Natural killer cell (primary cell): ENCODE measurements around the gene NMS. TPM values are rescaled to one million over a fixed set of nuclear protein-coding genes. Genes with fewer than 3 reads are reported as not detected.

ENCODE experiments used
- ATAC-seq, 3 donors: fragments of 150-1000 bp in 2 of 3; fragments of 200-7000 bp in 1 of 3; cut with Tn5 transposase; 1 replicate in 1 of 3; 2 replicates in 2 of 3; pipeline ENCODE4 v1.10.0; 2021; ENCODE audit warnings: mild to moderate bottlenecking in 2 of 3, moderate library complexity in 2 of 3
- DNase-seq, 2 donors: peaks; one replicate each; pipeline versions ENCODE4 v3.0.0 to v3.0.0-alpha.2; 2013 to 2021; ENCODE audit warnings: mixed read lengths in 1 of 2
- H3K27ac ChIP-seq: one replicate; pipeline ENCODE4 v1.5.1; 2013; ENCODE audit warnings: mild to moderate bottlenecking, low read length
- H3K27me3 ChIP-seq: one replicate; pipeline ENCODE4 v1.6.1; 2013; ENCODE audit warnings: low read length; ENCODE audit not compliant: control insufficient read depth, insufficient read depth
- H3K36me3 ChIP-seq: one replicate; pipeline ENCODE4 v1.6.1; 2013; ENCODE audit warnings: low read length; ENCODE audit not compliant: control insufficient read depth, insufficient read depth
- H3K4me1 ChIP-seq: one replicate; pipeline ENCODE4 v1.6.1; 2013; ENCODE audit warnings: low read length; ENCODE audit not compliant: control insufficient read depth, insufficient read depth
- H3K4me3 ChIP-seq: one replicate; pipeline ENCODE4 v1.5.1; 2013; ENCODE audit warnings: low read length
- H3K9me3 ChIP-seq: one replicate; pipeline ENCODE4 v1.6.1; 2013; ENCODE audit warnings: low read length; ENCODE audit not compliant: control insufficient read depth, insufficient read depth
- H3K27ac Mint-ChIP-seq, 2 donors: one replicate each; pipeline ENCODE4 v1.8.0; 2022; ENCODE audit warnings: mild to moderate bottlenecking in 2 of 2, mixed read lengths in 2 of 2, moderate library complexity in 1 of 2
- H3K27me3 Mint-ChIP-seq, 2 donors: one replicate each; pipeline ENCODE4 v1.8.0; 2022; ENCODE audit warnings: low read depth in 2 of 2, mixed read lengths in 2 of 2
- H3K36me3 Mint-ChIP-seq: one replicate; pipeline ENCODE4 v1.8.0; 2022; ENCODE audit warnings: mixed read lengths
- H3K4me1 Mint-ChIP-seq, 2 donors: one replicate each; pipeline ENCODE4 v1.8.0; 2022; ENCODE audit warnings: mixed read lengths in 2 of 2
- H3K4me3 Mint-ChIP-seq: one replicate; pipeline ENCODE4 v1.8.0; 2022; ENCODE audit warnings: mild to moderate bottlenecking, moderate library complexity, mixed read lengths
- H3K9me3 Mint-ChIP-seq, 2 donors: one replicate each; pipeline ENCODE4 v1.8.0; 2022; ENCODE audit warnings: mixed read lengths in 2 of 2
- WGBS: methylation state at CpG from one replicate; pipeline ENCODE4 v1.1.7; 2013; ENCODE audit warnings: missing lambda C conversion rate; ENCODE audit not compliant: insufficient coverage; 5-methylcytosine and 5-hydroxymethylcytosine counted together
- intact Hi-C: fragments of 100-400 bp; cut with micrococcal nuclease; formaldehyde crosslinking; loops from one replicate; pipeline ENCODE4 v1.14.2; 2022
- total RNA-seq, 4 donors: library from RNA; stranded (reverse); fragments of 120-200 nt in 1 of 4; gene quantifications; one replicate each; pipeline versions ENCODE4 v1.2.3 to v1.2.4, GENCODE V29; 2013 to 2022
- TF ChIP-seq, protein P1 (sequence below): fragments of 200-600 bp; IDR thresholded peaks from one replicate; pipeline ENCODE4 v1.8.0; 2022; ENCODE audit warnings: antibody characterized with exemption

NMS gene
- total RNA-seq, 3 donors from 2014 or later (not counting 1 experiment from before 2014, with no cell fraction given): not detected

GRCh38 chr2:100426384-100426720, 43.9 kb upstream of the NMS start:
- Mint-ChIP-seq H3K4me1 (peaks cover 5% of the 10 kb centered on the region in 2 donors), H3K27me3 (peaks cover 32 to 59% of the 10 kb centered on the region in 2 donors), H3K27ac (no peak overlapping the region), H3K36me3 (no peaks in the 10 kb centered on the region), H3K4me3 (no peak overlapping the region), H3K9me3 (no peaks in the 10 kb centered on the region)
- no peaks in the 10 kb centered on the region for H3K9me3 ChIP-seq
- H3K36me3 ChIP-seq: no peaks in the 10 kb centered on the region
- intact Hi-C loops: no loop called here
- no peak for ATAC-seq
- H3K27me3 ChIP-seq: no peaks in the 10 kb centered on the region
- no peak overlapping the region for H3K4me3 ChIP-seq
- no peaks in the 10 kb centered on the region for H3K4me1 ChIP-seq
- TF ChIP-seq, protein P1, sequence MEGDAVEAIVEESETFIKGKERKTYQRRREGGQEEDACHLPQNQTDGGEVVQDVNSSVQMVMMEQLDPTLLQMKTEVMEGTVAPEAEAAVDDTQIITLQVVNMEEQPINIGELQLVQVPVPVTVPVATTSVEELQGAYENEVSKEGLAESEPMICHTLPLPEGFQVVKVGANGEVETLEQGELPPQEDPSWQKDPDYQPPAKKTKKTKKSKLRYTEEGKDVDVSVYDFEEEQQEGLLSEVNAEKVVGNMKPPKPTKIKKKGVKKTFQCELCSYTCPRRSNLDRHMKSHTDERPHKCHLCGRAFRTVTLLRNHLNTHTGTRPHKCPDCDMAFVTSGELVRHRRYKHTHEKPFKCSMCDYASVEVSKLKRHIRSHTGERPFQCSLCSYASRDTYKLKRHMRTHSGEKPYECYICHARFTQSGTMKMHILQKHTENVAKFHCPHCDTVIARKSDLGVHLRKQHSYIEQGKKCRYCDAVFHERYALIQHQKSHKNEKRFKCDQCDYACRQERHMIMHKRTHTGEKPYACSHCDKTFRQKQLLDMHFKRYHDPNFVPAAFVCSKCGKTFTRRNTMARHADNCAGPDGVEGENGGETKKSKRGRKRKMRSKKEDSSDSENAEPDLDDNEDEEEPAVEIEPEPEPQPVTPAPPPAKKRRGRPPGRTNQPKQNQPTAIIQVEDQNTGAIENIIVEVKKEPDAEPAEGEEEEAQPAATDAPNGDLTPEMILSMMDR: no peak
- no peak overlapping the region for H3K27ac ChIP-seq
- 87% methylated on average over 18 of the region's 18 CpGs for WGBS
- DNase-seq: no peak

DNA sequence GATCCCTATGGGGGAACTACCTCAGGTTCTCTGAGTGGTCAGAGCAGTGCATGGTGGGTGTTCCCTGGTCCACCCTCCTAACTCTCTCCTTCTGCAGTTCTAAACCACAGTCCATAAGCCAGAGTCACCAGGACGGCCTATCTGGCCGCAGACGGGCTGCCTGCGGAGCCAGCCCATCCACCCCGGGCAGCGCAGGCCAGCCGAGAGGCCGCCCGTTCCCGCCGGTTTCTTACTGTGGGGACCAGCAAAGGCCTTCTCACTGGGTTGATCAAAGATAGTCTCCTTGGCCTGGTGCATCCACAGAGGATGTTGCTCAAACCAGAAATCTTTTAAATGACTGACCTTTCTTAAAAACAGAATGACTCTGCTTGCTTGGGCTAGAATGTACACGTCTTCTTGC, 43.2 kb upstream of the NMS start:
- no peaks in the 10 kb centered on the region for H3K9me3 ChIP-seq
- TF ChIP-seq, protein P1: no peak
- H3K27ac ChIP-seq: no peak overlapping the region
- H3K36me3 ChIP-seq: no peaks in the 10 kb centered on the region
- WGBS: 89% methylated on average over 12 of the region's 12 CpGs
- H3K4me1 ChIP-seq: no peaks in the 10 kb centered on the region
- H3K4me3 ChIP-seq: no peak overlapping the region
- Mint-ChIP-seq H3K4me1 (peaks cover 5% of the 10 kb centered on the region in 2 donors), H3K36me3 (no peaks in the 10 kb centered on the region), H3K27me3 (peaks cover 32 to 59% of the 10 kb centered on the region in 2 donors), H3K27ac (no peak overlapping the region), H3K4me3 (no peak overlapping the region), H3K9me3 (no peaks in the 10 kb centered on the region)
- ATAC-seq (no peak), DNase-seq (no peak)
- no peaks in the 10 kb centered on the region for H3K27me3 ChIP-seq
- intact Hi-C loops: loop anchor here (1.0 kb wide), 1 partner anchor 558 kb away; no protein-coding TSS in a partner anchor

DNA sequence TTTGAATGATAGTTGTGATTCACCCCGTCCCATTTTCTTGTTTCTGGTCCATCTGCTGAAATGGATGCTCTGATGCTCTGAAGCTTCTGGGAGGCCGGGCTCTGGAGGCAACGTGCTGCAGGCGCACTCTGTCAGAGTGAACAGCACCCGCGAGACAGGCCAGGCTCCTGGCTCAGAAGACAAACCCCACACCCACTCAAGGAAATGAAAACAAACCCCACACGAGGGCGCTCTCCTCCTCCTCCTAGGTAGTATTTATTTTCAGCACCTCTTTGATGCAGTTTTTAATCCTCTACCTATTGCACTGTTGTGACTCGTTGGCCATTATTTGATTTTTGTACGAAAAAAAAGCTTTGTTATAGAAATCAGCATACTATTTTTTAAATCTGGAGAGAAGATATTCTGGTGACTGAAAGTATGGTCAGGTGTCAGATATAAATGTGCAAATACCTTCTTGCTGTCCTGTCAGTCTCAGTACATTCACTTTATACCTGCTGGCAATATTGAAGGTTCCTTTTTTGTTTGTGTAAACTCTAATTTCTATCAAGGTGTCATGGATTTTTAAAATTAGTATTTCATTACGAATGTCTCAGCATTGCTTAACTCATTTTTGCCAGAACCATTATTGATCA, 42.5 kb upstream of the NMS start:
- WGBS: 32% methylated on average over 9 of the region's 11 CpGs
- H3K4me3 ChIP-seq: no peak overlapping the region
- H3K27ac ChIP-seq: no peak overlapping the region
- Mint-ChIP-seq H3K4me1 (peaks cover 5% of the 10 kb centered on the region in 2 donors), H3K36me3 (no peaks in the 10 kb centered on the region), H3K27me3 (peaks cover 36 to 64% of the 10 kb centered on the region in 2 donors), H3K27ac (no peak overlapping the region), H3K4me3 (no peak overlapping the region), H3K9me3 (no peaks in the 10 kb centered on the region)
- peak; percentile 55 to 83 (median 64) for ATAC-seq
- no peaks in the 10 kb centered on the region for H3K9me3 ChIP-seq
- no peaks in the 10 kb centered on the region for H3K27me3 ChIP-seq
- intact Hi-C loops: loop anchor here (1.0 kb wide), 1 partner anchor 558 kb away; no protein-coding TSS in a partner anchor
- no peaks in the 10 kb centered on the region for H3K36me3 ChIP-seq
- no peaks in the 10 kb centered on the region for H3K4me1 ChIP-seq
- peak; percentile 45 to 77 for DNase-seq
- TF ChIP-seq, protein P1: peak; percentile 69

DNA sequence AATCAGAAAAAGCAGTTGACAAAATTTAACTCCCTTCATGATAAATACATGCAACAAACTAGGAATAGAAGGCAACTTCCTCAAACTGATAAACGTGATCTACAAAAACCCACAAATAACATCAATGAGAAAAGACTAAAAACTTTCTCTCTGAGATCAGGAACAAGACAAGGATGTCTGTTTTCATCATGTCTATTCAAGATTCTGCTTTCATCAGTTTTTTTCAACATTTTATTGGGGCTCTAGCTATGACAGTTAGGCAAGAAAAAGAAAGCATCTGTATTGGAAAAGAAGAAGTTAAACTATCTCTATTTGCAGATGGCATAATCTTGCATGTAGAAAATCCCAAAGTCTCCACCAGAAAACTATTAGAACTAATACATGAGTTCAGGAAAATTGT, 40.6 kb upstream of the NMS start:
- no peaks in the 10 kb centered on the region for H3K9me3 Mint-ChIP-seq
- H3K4me3 Mint-ChIP-seq: no peak overlapping the region
- TF ChIP-seq, protein P1: no peak
- H3K27me3 ChIP-seq: no peaks in the 10 kb centered on the region
- ATAC-seq (no peak), DNase-seq (no peak)
- peaks cover 37 to 68% of the 10 kb centered on the region in 2 donors for H3K27me3 Mint-ChIP-seq
- H3K36me3 ChIP-seq: no peaks in the 10 kb centered on the region
- H3K4me1 ChIP-seq: no peaks in the 10 kb centered on the region
- H3K4me1 Mint-ChIP-seq: peaks cover 5% of the 10 kb centered on the region in 2 donors
- no peaks in the 10 kb centered on the region for H3K36me3 Mint-ChIP-seq
- H3K4me3 ChIP-seq: no peak overlapping the region
- intact Hi-C loops: no loop called here
- WGBS: 0% methylated on average over 1 of the region's 1 CpG
- no peak overlapping the region for H3K27ac ChIP-seq
- no peaks in the 10 kb centered on the region for H3K9me3 ChIP-seq
- no peak overlapping the region for H3K27ac Mint-ChIP-seq
